ENCODE data around the gene DGKI.

DNA sequence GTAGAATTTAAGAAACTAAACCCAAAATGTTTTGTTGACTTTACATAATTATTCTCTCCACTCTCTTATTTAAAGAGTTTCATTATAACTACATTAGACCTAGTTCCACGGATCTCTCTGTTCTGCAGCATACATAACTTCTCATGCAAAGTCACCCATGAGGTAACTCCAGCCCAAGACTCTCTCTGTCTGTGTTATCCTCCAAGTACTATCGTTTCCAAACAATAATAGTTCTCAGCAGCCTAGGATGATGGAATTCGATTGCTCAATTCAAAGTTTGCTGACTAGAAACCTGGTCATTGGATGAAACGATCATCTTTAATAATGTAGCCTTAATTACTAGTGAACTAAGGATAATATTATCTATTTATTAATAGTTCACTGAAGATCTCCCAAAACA is 300.1 kb downstream of the DGKI start:
- TF ChIP-seq POLR2A (IDR thresholded peaks at IDR 0.05) = no peak
- TF ChIP-seq, protein P1, sequence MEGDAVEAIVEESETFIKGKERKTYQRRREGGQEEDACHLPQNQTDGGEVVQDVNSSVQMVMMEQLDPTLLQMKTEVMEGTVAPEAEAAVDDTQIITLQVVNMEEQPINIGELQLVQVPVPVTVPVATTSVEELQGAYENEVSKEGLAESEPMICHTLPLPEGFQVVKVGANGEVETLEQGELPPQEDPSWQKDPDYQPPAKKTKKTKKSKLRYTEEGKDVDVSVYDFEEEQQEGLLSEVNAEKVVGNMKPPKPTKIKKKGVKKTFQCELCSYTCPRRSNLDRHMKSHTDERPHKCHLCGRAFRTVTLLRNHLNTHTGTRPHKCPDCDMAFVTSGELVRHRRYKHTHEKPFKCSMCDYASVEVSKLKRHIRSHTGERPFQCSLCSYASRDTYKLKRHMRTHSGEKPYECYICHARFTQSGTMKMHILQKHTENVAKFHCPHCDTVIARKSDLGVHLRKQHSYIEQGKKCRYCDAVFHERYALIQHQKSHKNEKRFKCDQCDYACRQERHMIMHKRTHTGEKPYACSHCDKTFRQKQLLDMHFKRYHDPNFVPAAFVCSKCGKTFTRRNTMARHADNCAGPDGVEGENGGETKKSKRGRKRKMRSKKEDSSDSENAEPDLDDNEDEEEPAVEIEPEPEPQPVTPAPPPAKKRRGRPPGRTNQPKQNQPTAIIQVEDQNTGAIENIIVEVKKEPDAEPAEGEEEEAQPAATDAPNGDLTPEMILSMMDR (IDR thresholded peaks at IDR 0.05) = no peak
